Body of pancreas (tissue), 4 donors: ENCODE results near the gene AGRN. TPM values are rescaled to one million over a fixed set of nuclear protein-coding genes. Genes with fewer than 3 reads are reported as not detected.

ENCODE experiments used
- ATAC-seq: fragments of 150-250 bp; one replicate; pipeline ENCODE4 v1.9.1; 2016
- DNase-seq, 4 donors: peaks; one replicate each; pipeline ENCODE4 v3.0.0-alpha.2; 2019
- H3K27ac ChIP-seq, 4 donors: fragments of 200-600 bp; sonication (generic); 1 replicate in 3 of 4; 2 replicates in 1 of 4; pipeline versions ENCODE4 v1.5.1 to v1.6.1; 2016 to 2019; ENCODE audit warnings: mild to moderate bottlenecking in 1 of 4, mixed read lengths in 1 of 4, moderate library complexity in 1 of 4
- H3K27me3 ChIP-seq, 2 donors: fragments of 200-600 bp; sonication (generic); one replicate each; pipeline ENCODE4 v1.6.0; 2016; ENCODE audit warnings: mild to moderate bottlenecking in 1 of 2
- H3K36me3 ChIP-seq, 2 donors: fragments of 200-600 bp; sonication (generic); replicated peaks in 1 of 2; 2 replicates each; pipeline ENCODE4 v1.5.1; 2016; ENCODE audit warnings: low read depth in 2 of 2; ENCODE audit not compliant: insufficient read depth in 1 of 2
- H3K4me1 ChIP-seq: fragments of 200-600 bp; sonication (generic); one replicate; pipeline ENCODE4 v1.6.0; 2016
- H3K4me3 ChIP-seq, 2 donors: fragments of 200-600 bp; sonication (generic); 1 replicate in 1 of 2; 2 replicates in 1 of 2; pipeline ENCODE4 v1.5.1; 2016 to 2019
- H3K9me3 ChIP-seq, 3 donors: fragments of 200-600 bp; sonication (generic); 1 replicate in 2 of 3; 2 replicates in 1 of 3; pipeline ENCODE4 v1.5.1; 2016
- POLR2A ChIP-seq, 3 donors: fragments of 450-650 bp; IDR thresholded peaks; one replicate each; pipeline ENCODE4 v1.6.1; 2016; ENCODE audit warnings: antibody characterized with exemption in 3 of 3, mild to moderate bottlenecking in 2 of 3
- WGBS, 2 donors: methylation state at CpG; one replicate each; pipeline ENCODE4 v1.1.5; 2017; 5-methylcytosine and 5-hydroxymethylcytosine counted together
- intact Hi-C: fragments of 100-400 bp; cut with DNase I; formaldehyde crosslinking; loops from one replicate; pipeline ENCODE4 v1.15.1; 2023
- total RNA-seq, 2 donors: library from RNA; depleted of rRNA; stranded (reverse); fragments of >200 nt; gene quantifications; one replicate each; pipeline ENCODE4 v1.1.0, GENCODE V29; 2016
- TF ChIP-seq, protein P1 (sequence below), 7 experiments: fragments of 450-650 bp in 4 of 7; fragments of 200-600 bp in 3 of 7; sonication (generic) in 3 of 7; IDR thresholded peaks; one replicate each; pipeline ENCODE4 v1.5.1; 2016 to 2019; ENCODE audit warnings: antibody characterized with exemption in 7 of 7

AGRN gene
- total RNA-seq, 2 donors from 2014 or later = 85.1 to 241 TPM

DNA sequence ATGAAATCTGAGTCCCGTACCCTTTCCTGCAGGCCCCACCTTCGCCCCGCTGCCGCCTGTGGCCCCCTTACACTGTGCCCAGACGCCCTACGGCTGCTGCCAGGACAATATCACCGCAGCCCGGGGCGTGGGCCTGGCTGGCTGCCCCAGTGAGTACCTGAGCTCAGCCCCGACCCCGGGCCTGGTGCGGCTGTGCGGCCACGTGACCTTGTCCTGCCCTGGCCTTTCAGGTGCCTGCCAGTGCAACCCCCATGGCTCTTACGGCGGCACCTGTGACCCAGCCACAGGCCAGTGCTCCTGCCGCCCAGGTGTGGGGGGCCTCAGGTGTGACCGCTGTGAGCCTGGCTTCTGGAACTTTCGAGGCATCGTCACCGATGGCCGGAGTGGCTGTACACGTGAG is 25.2 kb downstream of the AGRN start:
- DNase-seq (no peak), ATAC-seq (no peak)
- no peaks in the 10 kb centered on the region for H3K27me3 ChIP-seq
- intact Hi-C loops = no loop called here
- whole genome bisulfite sequencing, 2 donors = 85 to 97% methylated on average over 13 to 23 of the region's 23 CpGs
- H3K4me3 ChIP-seq = no peak overlapping the region
- H3K36me3 ChIP-seq = no peaks in the 10 kb centered on the region
- H3K4me1 ChIP-seq = peaks cover 5% of the 10 kb centered on the region
- H3K9me3 ChIP-seq = no peaks in the 10 kb centered on the region
- TF ChIP-seq POLR2A (IDR thresholded peaks at IDR 0.05) = no peak
- TF ChIP-seq, protein P1, sequence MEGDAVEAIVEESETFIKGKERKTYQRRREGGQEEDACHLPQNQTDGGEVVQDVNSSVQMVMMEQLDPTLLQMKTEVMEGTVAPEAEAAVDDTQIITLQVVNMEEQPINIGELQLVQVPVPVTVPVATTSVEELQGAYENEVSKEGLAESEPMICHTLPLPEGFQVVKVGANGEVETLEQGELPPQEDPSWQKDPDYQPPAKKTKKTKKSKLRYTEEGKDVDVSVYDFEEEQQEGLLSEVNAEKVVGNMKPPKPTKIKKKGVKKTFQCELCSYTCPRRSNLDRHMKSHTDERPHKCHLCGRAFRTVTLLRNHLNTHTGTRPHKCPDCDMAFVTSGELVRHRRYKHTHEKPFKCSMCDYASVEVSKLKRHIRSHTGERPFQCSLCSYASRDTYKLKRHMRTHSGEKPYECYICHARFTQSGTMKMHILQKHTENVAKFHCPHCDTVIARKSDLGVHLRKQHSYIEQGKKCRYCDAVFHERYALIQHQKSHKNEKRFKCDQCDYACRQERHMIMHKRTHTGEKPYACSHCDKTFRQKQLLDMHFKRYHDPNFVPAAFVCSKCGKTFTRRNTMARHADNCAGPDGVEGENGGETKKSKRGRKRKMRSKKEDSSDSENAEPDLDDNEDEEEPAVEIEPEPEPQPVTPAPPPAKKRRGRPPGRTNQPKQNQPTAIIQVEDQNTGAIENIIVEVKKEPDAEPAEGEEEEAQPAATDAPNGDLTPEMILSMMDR (IDR thresholded peaks at IDR 0.05) = no peak
- H3K27ac ChIP-seq = no peak overlapping the region

DNA sequence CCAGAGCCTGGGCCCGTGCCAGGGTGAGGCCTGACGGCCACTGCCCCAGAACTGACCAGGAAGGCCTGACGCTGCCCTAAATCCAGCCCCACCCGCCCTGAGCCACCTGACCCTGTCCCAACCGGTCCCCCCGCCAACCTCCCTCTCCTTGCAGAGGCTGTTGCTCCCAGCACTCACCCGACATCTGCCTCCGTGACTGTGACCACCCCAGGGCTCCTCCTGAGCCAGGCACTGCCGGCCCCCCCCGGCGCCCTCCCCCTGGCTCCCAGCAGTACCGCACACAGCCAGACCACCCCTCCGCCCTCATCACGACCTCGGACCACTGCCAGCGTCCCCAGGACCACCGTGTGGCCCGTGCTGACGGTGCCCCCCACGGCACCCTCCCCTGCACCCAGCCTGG is 26.3 kb downstream of the AGRN start:
- ATAC-seq (no peak), DNase-seq (no peak)
- intact Hi-C loops = no loop called here
- Histone ChIP-seq H3K4me1 (no peaks in the 10 kb centered on the region), H3K27me3 (no peaks in the 10 kb centered on the region), H3K4me3 (no peak overlapping the region), H3K9me3 (no peaks in the 10 kb centered on the region), H3K27ac (no peak overlapping the region), H3K36me3 (no peaks in the 10 kb centered on the region)
- no peak for TF ChIP-seq POLR2A (IDR thresholded peaks at IDR 0.05)
- TF ChIP-seq, protein P1 (IDR thresholded peaks at IDR 0.05) = no peak
- 89 to 94% methylated on average over 7 to 14 of the region's 20 CpGs for WGBS, 2 donors

GRCh38 chr1:1046767-1047166 is 26.8 kb downstream of the AGRN start:
- no peak for ATAC-seq
- H3K4me3 ChIP-seq = no peak overlapping the region
- H3K36me3 ChIP-seq = no peaks in the 10 kb centered on the region
- WGBS, 2 donors = 93% methylated on average over 25 of the region's 26 CpGs; no CpG with 5 or more reads in 1 of the 2 donors
- no peaks in the 10 kb centered on the region for H3K9me3 ChIP-seq
- no peak for TF ChIP-seq POLR2A (IDR thresholded peaks at IDR 0.05)
- TF ChIP-seq, protein P1 (IDR thresholded peaks at IDR 0.05) = no peak
- intact Hi-C loops = no loop called here
- no peak overlapping the region for H3K27ac ChIP-seq
- no peak for DNase-seq
- H3K27me3 ChIP-seq = no peaks in the 10 kb centered on the region
- no peaks in the 10 kb centered on the region for H3K4me1 ChIP-seq

- Histone ChIP-seq H3K4me3 (no peak overlapping the region), H3K36me3 (no peaks in the 10 kb centered on the region), H3K9me3 (no peaks in the 10 kb centered on the region), H3K4me1 (no peaks in the 10 kb centered on the region), H3K27me3 (no peaks in the 10 kb centered on the region), H3K27ac (no peak overlapping the region)
- DNase-seq (no peak), ATAC-seq (no peak)
- 92 to 94% methylated on average over 5 to 17 of the region's 19 CpGs for WGBS, 2 donors
- intact Hi-C loops = no loop called here
- TF ChIP-seq POLR2A (IDR thresholded peaks at IDR 0.05) = no peak
- TF ChIP-seq, protein P1 (IDR thresholded peaks at IDR 0.05) = no peak
Measured at GRCh38 chr1:1047407-1047806, 27.5 kb downstream of the AGRN start.

DNA sequence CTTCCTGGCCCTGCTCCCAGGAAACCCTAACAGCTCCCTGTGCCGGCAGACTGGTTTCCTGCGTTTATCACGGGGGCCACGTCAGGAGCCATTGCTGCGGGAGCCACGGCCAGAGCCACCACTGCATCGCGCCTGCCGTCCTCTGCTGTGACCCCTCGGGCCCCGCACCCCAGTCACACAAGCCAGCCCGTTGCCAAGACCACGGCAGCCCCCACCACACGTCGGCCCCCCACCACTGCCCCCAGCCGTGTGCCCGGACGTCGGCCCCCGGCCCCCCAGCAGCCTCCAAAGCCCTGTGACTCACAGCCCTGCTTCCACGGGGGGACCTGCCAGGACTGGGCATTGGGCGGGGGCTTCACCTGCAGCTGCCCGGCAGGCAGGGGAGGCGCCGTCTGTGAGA is 28.0 kb downstream of the AGRN start:
- H3K36me3 ChIP-seq = no peaks in the 10 kb centered on the region
- no peaks in the 10 kb centered on the region for H3K9me3 ChIP-seq
- intact Hi-C loops = no loop called here
- WGBS, 2 donors = 75 to 83% methylated on average over 6 to 17 of the region's 25 CpGs
- no peak overlapping the region for H3K4me3 ChIP-seq
- no peaks in the 10 kb centered on the region for H3K27me3 ChIP-seq
- H3K4me1 ChIP-seq = no peaks in the 10 kb centered on the region
- ATAC-seq (no peak), DNase-seq (no peak)
- no peak for TF ChIP-seq POLR2A (IDR thresholded peaks at IDR 0.05)
- TF ChIP-seq, protein P1 (IDR thresholded peaks at IDR 0.05) = no peak
- no peak overlapping the region for H3K27ac ChIP-seq
